EH (cell line): ENCODE data around the gene UVRAG.

Source experiments
- DNase-seq: peaks from one replicate; pipeline ENCODE4 v3.0.0-alpha.2; 2015; ENCODE audit warnings: low read depth

The UVRAG gene

DNA sequence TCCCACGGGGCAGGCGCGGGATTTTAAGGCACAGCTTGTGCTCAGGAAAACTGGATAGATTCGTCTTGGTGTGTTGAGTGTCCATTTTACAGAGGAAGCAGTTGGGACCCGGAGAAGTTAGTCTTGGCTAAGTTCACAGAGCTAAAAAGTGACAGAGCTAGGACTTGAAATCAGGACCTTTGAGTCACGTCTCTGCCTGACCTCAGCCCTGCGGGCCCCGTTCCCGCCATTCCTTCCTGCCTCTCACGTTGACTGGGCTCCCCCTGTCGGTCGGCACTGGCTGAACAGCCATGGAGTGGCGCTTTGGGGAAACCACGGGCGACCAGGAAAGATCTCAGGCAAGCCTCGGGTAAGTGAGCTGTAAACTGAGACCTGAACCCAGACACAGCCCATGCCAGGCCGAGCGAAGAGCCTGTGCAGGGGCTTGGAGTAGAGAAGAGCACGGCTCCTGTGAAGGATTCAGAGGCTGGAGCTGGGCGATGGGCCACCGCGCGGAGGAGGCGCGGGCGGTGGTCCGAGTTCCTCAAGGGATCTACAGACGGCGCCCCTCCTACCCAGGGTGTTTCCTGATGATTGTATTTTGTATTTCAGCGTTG, 337.2 kb downstream of the UVRAG start:
- DNase-seq = peak; percentile 60

DNA sequence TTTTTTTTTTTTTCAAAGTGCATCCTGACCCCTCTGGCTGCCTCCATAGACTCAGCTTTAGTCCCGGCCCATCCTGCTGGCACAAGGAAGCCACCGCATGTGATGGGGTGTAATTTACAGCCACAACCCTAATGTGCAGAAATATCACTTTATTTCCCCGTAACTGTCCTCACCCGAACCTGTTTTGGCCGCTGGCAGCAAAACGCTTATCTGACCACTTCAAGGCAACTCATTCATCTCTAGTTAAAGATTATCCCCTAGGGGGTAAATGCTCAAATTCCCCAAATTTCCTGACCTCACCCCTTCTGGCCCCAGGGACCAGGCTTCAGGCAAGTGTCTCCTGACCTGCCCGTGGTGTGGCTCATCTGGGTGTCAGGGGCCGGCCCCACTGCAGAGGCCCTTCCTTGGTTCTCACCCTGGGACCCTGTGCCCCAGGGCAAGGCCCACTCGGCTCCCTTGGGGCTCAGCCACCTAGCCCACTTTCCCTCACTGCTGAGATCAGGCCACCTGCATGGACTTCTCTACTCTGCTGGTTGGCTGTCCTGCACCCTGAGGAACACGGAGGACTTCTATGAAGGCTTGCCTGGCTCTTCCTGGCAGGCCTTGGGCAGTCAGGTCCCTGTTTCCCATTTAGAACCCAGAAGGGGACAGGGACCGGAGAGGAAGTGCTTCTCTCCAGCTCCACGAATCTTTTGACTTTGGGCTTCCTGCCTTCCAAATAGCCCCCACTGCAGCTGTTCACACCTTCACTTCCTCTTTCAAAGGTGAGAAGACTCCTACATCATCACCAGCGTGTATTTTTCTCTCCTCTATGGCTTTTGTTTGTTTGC, 337.9 kb downstream of the UVRAG start:
- DNase-seq = no peak

- DNase-seq = peak; percentile 91
These were observed 338.5 kb downstream of the UVRAG start for GRCh38 chr11:76153571-76153923.

DNA sequence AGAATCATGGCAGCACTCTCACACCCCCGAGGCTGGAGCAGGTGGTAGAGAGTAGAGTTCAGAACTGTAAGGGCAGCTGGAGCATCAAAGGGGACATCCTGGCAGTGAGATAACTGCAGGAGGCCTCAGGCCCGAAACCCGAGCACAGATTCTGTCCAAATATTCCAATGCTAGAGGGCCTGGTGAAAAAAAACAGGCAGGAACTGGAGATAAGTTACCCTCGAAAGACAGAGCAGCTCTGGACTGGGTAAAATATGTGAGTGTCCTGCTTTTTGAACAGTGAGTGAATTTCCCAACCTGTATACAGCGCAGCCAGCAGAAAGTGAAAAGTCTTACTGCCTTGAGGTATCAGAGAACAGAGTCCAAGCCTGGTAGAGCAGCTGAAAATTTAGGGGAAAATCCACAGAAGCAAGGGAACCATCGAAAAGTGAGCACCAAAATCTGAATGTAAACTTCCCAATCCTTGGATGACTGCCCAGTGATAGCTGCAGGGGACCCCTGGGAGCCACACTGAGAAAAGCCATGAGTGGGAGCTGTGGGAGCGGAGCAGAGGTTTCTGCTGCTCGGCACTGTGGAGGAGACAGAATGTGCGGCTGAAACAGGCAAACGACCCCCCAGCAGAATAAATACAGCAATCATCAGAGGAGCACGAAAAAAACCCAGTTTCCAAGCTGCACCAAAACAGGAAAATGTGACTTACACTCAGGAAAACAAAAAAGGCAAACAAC, 340.7 kb downstream of the UVRAG start:
- no peak for DNase-seq

- DNase-seq = no peak
These were observed 342.0 kb downstream of the UVRAG start for GRCh38 chr11:76156971-76157427.

DNA sequence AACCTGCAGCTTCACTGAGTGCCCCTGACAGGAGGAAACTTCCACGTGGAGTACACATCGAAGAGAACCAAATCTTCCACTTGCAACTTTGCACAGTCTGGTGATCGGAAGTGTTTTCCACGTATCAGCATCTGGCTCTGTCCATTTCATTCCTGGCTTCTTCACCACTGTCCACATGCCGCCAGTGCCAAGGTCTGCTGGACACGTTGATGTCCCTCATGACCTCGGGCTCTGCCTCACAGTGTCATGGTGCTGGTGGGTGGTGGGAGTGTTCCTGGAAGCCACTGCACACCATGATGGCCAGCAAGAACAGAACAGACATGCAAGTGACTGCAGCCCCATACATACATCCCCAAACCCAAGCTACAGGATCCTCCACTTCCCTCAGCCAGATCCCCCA, 342.9 kb downstream of the UVRAG start:
- DNase-seq = no peak

DNA sequence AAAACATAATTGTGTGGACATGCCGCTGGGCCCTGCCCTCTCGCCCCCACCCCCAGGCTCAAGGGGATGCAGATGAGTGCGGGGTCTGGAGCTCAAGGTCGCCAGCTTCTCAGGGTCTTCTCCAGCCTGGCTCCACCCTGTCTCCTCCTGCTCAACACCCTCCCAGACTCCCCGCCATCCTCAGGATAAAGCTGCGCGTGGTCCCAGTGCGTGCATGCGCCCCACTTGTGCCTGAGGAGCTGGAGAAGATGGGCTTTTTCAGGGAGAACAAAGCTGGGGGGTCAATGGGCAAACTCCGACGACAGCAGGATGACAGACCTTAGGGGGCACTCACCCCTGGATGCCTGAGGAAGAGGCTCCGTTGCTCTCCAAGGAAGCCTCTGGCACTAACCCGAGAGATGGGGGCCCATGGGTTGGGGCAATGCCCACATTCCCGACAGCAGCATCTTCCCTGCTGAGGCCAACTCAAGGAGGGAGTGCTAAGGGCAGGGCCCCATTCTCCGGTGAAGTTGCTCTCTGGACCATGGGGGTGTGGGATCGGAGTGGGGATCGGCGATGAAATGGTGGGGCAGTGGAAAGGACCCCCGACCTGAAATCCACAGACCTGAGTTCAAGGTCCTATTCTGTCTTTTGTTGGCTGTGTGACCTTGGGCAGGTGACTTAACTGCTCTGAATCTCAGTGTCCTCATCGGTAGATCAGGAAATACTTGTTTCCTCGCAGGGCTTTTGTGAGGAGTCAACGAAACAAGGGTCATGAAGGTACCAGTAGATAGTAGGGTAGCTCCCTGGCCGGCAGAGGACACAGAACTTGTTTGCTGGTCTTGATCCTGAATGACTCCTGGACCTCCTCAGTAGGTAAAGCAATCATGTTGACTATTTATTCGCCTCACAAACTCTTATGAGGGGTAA, 343.6 kb downstream of the UVRAG start:
- DNase-seq = no peak

DNA sequence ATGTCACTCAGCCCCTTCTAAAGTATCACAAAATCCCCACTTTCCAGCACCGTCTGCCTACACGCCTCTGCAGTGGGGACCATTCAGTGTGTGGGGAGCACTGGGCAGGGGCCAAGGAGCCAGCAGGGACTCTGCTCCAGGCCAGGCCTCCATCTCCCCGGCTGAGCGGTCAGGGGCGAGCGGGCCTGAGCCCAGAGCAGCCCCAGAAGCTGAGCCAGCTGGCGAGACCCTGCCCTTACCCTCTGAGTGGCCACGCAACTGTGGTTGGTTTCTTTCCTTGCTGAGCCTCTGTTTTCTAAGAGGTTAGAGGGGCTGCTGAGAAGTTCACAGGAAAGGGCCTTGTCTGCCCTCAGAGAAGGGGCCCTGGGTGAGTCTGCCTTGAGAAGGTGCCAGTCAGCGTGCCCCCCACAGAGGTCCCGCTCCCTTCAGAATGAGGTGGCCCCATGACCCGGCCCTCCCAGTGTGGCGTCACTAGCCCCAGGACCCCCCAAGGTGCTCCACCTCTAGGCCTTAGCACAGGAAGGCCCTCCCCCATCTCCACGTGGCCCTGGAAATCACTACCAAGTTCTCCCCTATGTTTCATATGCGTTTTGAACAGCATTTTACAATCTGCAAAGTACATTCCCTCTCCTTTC, 344.4 kb downstream of the UVRAG start:
- DNase-seq = no peak

DNA sequence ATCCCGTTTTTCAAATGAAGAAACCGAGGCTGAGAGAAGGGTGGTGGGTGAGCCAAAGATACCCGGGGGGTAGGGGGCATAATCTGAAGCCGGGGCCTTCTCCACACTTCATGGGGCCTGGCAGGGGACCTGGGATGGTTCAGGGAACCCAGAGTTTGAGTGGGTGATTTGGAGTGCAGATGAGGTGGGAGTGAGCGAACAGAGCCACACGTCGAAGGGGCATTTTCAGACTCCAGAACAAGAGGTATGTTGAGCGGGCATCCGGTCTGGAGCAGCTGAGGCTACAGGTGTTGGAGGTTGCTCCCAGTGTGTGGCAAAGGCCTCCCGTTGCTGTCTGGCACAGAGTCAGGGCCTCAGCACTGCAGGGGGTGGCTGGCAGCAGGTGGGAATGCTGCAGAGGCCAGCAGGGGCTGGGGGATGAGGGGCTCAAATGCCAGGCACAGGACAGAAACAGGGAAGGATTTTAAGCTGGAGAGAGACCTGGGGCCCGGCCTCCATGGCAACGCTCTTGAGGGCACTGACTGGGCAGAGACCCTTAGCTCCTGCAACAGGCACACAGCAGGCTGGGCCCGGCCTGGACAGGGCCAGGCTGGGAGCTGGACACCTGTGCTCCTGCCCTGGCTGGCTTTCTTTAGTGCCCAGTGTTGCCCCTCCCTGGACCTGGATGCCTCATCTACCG, 345.1 kb downstream of the UVRAG start:
- no peak for DNase-seq

- DNase-seq = no peak
These were observed 345.8 kb downstream of the UVRAG start for GRCh38 chr11:76160856-76161255.

- peak; percentile 50 for DNase-seq
These were observed 346.4 kb downstream of the UVRAG start for GRCh38 chr11:76161261-76161961.

DNA sequence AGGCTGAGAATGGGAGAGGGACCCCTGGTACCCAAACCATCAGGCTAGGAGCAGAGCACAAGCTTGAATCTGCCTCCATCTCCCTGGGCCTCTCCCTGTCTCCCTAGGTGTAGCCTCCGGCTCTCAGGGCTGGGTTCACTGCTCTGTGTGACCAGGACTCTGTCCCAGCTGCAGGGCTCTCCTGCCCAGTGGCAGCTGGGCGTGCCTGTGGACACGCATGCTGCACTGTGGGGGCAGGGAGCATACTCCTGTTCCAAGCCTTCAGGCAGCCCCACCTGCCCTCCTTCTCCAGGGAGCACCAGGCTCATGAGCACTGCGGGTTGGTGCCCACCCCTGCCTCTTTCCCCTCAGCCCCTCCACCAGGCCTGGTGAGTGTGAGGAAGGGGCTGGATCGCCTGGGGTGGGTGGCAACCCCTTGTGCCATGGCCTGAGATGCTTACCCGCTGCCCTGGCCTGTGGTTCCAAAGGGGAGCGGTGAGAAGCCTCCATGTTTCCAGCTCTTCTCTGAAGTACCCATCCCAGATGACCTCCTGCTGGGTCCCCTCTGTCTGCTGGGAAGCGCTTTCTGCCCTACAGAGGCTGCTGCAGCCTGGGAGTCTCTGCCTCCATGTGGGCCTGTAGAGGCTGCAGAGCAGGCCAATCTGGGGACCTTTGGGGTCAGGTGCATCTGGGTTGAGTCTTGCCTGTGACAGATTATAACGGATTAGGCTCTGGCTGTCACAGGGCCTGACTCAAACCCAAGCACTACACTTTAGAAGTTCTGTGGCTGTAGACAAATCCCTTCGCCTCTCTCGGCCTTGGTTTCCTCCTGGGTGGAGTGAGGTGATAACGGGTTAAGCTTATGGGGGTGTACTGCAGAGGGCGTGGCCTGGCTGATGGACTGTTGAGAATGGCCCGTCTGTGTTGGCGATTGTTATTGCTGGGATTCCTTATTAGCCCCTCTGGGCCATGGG, 347.6 kb downstream of the UVRAG start:
- no peak for DNase-seq

DNA sequence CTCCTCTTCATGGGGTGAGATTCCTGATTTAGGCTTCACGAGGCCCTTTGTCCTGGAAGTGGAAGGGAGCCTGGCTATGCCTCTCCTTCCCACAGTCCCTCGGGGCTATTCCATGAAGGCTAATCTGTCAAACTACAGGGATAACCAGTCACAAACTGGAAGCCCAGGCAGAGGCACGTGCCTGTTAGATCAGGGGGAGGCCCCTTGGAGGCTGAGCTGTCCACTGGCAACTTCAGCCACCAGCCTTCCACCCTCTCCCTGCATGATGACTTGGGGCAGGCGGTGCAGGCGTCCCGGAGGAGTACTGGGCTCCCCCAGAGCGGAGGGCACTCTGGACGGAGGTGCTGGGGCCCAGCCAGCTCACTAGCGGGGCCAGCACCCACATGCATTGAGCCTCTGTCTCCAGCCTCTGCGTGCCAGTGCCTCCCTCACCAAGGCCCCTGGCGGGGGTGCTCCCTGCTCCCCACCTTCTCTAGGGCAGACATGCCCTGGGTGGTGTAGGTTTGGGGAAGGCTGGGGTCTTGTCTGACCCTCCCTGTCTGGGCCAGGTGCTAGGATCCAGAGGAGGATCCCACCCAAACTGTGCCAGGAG, 348.4 kb downstream of the UVRAG start:
- no peak for DNase-seq

DNA sequence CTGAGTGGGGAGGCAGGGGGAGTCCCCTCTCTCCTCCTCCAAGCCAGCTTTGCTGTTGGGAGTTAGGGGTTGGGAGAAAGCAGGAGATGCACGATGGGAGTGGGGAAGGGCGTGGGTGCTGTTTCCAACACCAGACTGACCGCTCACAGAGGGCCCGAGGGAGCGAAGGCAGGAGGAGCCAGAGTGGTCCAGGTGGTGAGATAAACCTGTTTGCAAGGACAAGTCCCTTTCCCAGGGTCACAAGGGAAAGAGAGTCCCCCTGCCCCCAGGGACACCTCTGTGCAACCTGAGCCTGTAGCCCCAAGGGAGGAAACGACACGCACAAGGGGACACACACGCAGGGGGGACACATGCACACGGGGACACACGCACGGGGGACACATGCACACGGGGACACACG, 349.1 kb downstream of the UVRAG start:
- no peak for DNase-seq

DNA sequence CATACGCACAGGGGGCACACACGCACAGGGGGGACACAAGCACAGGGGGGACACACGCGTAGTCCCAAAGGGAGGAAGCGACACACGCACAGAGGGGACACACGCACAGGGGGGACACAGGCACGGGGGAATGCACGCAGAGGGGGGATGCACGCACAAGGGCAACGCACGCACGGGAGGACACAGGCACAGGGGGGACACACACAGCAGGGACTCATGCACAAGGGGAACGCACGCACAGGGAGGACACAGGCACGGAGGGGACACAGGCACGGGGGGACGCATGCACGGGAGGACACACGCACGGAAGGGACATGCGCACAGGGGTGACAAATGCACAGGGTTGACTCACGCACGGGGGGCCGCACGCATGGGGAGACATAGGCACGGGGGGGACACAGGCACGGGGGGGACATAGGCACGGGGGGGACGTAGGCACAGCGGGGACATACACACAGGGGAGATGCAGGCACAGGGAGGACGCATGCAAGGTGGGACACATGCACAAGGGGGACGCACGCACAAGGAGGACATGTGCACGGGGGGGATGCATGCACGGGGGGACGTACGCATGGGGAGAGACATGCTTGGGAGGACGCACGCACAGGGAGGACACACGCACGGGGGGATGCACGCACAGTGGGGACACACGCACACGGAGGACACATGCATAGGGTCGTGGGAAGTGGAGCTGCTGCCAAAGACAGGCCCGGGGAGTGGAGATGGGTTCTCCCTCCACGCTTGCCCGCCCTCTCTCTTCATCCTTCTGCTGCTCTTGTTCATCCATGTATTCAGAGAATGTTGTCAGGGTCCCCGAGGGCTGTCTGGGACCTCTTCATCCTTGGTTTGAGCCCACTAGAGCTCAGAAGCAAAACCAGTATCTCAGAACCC, 350.1 kb downstream of the UVRAG start:
- DNase-seq = no peak

DNA sequence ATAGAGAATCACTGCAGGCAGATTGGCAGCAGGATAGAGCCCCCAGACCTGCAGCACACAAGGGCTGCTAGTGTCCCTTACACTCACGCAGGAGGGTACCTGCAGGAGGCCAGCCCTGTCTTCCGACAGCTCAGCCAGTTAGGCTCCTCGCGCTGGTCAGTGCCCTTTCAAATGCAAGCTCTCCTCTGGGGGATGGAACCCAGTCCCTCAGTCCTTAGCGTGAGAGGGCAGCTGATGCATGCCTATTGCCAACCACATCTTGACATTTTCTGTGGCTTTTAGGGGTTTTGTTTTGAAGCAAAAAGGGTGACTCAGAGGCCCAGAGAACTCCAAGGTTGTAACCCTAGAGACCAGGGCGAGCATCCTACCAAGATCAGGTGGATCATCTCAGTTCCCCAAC, 351.3 kb downstream of the UVRAG start:
- DNase-seq = no peak

DNA sequence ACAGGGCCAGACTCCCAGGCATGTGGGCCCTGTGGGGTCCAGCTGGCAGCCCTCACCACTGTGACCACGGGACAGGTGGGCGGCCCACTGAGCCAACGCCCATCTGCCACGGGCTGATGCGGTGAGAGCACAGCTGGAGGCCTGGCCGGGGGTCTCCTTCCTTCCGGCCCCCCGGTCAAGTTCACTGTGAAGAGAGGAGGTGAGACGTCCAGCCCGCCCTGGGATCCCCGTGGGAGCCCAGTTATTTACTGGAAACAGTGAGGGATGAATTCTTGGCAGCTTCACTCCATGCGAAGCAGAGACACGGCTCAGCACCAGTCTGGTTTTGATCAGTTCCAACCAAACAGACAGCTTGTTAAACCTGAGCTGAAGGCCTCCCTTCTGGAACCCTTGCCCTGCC, 352.6 kb downstream of the UVRAG start:
- DNase-seq = no peak

- DNase-seq = no peak
These were observed 354.5 kb downstream of the UVRAG start for GRCh38 chr11:76169473-76169896.
